GM18508 (cell line): Measurements from ENCODE around the gene ZNF30.
"Not testable (repeated sequence)": the region's sequence is repeated elsewhere in the genome, so short reads cannot be mapped to it uniquely, and the experiment has no call there.

Experiments used
- ATAC-seq: cut with Tn5 transposase; IDR thresholded peaks from one replicate; pipeline ENCODE4 v1.9.1; 2021; ENCODE audit warnings: moderate number of reproducible peaks; ENCODE audit not compliant: insufficient read depth, unreplicated experiment

Gene ZNF30

DNA sequence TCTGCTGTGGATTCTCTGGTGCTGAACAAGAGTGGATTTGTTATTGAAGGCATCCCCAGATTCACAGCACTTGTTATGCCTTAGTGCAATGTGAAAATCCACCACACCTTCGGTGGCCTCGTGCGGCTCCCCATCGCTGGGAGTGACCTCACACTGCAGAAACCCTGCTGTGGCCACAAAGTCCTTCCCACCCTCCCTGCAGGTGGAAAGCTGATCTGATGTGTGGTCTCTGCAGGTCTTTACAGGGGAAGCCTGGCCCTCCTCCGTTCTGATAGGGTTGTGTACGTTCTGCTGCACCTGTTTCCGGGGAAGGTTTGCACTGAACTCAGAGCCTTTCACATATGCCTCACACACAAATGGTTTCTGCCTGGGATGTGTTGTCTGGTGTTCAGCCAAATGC lies 32.3 kb downstream of the ZNF30 start:
- no peak for ATAC-seq

DNA sequence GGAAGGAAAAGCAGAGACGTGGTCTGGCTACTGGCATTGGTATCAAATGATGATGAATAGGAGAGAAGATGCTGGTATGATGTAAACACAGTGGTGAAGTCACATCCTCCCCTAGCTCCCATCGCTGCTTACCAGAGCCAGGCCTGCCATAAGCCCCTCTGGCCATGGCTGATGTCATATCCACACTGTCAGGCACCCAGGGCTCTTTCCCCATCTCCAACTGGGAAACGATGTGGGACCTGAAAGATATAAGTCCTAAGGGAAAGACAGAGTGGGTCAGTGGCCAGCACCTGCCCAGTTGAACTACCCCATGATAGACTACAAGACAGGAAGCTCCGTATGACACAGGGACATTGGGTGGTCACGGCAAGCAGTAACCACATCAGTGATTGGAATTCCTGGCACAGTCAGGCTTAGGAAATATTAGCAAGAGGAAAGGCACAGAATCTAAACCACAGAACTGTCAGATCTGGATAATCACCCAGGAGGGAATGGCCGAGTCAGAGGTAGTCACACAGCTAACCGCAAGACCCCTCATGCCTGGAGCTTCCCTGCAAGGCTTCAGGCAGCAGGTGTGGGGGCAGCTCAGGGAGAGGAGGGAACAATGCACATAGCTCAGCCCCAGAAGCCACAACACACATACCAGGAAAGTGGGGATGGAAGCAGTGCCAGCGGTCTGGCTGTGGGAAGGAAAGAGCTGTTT lies 33.6 kb downstream of the ZNF30 start:
- ATAC-seq: no peak

DNA sequence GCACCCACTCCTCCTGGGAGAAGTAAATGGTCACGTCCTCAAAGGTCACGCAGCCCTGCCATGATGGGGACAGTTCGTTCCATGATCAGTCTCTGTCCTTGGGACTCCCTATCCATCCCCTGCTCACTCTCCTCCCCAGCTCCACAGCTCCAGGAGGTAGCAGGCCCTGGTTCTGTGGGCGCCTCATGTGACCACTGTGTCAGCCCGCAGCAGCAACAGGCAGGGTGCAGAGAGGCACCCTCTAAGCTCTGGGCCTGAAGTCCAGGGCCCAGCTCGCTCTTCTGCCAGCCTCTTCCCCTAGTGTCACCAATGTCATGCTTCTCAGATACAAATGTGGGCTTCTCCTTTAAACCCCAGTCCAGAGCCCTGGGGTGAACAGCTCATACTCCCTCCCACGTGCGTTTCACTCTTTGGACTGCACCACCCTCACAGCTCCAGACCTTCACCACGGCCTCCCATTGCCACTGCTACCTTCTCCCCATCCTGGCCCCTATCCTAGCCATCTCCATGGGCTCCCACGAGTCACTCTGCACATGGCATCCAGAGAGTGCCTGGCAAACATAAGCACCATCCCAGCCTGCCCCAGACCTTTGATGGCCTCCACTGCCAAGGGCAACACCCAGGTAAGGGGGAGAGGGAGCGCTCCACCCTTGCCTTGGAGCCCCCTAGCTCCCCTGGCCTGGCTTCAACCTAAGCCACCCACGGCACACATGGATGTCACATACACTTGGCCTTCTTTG lies 34.4 kb downstream of the ZNF30 start:
- ATAC-seq: no peak

DNA sequence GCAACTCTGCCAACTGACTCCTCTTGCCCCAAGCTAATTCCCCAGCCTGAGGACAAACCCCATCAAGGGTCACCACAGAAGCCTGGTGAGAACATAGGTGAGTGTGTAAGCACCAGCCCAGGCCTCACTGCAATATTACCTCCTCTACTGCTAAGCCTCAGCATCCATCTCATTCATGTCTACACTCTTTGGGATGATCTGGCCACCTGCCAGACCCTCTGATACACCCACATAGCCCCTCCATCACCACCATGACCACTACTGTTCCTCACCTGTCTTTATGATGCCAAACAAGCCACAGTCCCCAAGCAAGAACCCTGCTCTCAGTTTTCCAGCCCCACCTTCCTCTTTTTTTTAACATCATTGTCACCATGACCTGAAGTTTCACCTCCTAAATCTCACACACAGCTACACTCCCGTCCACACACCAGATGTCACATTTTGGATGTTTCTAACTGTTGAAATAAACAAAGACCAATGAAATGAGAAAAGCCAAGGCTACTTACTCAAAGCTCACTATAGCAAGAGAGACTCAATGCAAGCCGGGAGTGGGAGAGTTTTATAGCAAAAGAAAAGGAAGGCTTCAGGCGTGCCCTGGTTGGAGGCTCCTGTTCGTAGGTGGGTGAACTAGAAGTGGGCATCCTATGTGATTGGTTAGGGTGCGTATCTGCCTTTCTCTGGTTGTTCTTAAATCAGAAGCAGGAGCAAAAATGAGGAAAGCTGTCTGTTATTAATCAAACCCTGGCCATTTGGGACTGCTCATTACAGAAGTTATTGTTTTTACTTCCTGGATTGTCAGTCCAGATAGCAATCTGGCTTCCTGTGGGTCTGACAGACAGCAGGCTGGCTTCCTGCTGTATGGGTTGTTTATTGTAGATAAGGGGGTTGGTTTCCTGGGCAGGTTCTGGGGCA lies 35.3 kb downstream of the ZNF30 start:
- ATAC-seq: no peak

DNA sequence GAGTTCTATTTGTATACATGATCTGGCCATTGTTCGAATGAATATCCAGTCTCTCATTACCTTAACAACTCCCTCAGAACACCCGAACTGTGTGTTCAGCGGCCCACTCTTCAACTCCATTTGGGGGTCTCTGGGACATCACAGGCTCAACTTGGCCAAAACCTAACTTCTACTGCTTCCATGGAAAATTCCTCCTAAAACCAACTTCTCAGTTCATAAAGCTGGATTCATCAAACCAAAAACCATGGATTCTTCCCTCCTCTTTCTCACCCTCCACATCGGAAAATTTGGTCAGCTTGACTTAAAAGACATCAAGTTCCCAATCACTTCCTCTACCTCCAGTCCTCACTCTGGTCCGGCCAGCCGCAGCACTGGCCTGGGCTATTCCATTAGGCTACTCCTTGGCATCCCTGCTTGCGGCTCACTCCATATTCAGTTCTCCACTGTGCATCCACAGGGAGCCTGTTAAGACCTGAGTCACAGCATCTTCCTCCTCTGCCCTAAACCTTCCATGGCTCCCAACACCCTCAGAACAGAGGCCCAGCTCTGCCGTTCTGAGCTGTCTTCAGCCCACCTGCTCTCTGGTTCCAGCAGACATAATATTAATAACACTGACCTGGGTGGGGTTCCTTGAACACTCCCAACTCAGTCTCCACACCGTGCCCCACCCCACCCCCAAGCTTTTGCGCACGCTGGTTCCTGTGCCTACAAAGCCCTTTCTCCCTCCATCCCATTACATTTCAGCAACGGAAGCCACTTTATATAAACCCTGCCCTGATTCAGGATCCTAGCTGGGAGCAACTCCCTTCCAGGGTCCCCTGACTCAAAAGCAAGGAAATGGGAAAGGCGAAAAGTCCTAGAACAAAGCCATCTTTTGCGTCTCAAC lies 36.2 kb downstream of the ZNF30 start:
- no peak for ATAC-seq

DNA sequence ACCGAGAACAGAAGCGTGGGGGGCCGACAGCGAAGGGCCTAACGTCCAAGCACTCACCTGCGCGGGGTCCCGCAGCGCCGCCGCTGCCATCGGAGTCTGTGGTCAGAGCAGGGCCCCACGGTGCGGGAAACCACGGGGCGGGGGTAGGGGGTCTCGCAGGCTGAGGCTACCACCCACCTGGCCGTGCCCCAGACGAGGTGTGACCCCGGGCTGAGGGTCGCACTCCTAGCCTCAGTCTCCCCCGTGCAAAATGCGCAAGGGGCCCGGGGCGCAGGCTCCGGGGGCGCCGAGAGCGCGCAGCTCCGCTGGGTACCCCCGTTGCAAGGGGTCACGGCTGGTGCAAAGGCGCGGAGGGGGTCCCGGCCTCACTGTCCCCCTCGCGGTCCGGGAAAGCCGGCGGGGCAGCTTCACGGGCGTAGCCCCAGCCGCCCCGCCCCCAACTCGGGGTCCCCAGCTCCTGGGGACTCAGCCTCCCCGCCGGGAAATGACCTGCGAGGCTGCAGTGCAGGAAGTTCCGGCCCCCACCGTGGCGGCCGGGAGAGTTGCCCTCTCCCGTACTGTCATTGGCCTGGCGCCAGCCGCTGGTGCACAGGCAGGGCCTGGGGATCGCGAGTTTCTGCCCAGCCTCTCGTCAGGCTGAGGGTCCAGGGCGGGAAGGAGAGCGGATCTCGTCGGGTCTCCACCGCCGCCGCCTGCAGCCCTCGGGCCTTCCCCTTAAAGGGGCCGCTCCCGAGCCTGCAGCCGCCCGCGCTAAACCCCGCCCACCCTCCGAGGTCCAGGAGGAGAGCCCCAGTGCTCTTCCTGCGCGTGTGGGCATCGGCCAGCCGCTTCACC lies 37.1 kb downstream of the ZNF30 start, which contains the start of gene ZNF792:
Gene ZNF792 (minus strand): TSS at position 657 of the 834 bp plus-strand sequence. CDS start 567 bp downstream, at position 90.
- ATAC-seq: no peak

DNA sequence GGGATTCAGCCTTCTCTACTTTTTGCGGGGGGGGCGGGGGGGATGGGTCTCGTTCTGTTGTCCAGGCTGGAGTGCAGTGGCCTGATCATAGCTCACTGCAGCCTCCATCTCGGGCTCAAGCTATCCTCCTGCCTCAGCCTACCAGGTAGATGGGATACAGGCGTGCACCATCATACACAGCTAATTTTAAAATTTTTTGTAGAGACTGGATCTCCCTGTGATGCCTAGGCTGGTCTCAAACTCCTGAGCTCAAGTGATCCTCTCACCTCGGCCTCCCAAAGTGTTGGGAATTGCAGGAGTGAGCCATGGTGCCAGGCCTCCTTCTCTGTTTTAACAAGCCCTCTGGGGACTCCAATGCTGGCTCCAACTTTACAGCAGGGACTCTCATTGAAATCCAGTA lies 37.9 kb downstream of the ZNF30 start:
- no peak for ATAC-seq

DNA sequence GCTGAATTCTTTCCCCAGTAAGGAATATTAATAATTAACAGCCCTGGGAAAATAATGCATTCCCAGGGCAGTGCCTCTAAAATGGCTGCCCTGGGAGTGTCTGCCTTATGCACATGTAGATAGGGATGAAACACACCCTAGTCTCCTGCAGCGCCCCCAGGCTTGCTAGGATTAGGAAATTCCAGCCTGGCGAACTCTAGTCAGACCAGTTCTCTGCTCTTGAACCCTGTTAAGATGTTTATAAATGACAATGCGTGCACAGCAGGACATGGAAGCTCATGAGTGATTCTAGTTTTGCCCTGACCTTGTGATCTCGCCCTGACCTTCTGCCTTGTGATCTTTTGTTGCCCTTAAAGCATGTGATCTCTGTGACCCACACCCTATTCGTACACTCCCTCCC lies 38.8 kb downstream of the ZNF30 start:
- not testable (repeated sequence) for ATAC-seq

DNA sequence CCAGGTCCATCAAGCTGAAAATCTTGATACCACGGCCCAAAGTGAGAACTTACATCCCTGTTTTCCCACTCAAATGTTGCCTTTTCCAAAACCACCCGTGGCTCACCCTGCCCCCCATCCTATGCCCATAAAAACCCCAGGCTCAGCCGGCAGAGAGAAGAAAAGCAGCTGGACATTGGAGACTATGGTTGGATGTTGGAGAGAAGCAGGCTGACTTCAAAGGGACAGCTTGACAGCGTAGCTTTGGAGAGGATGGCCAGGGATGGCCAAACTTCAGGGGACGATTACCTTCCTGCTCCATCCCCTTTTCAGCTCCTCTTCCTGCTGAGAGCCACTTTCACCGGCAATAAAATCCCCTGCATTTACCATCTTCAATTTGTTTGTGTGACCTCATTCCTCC lies 40.8 kb downstream of the ZNF30 start:
- ATAC-seq: no peak

DNA sequence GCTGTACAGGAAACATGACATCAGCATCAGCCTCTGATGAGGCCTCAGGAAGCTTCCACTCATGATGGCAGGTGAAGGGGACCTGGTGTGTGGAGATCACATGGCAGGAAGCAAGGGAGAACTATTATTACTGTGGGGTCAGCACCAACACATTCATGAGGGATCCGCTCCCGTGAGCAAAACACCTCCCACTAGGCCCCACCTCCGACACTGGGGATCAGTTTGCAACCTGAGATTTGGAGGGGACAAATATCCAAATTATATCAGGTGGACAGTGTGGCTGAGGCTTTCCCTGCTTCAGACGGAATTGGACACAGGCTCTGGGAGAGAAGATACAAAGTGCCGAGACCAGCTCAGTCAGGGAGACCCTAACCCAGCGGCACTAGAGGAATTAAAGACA lies 43.0 kb downstream of the ZNF30 start:
- ATAC-seq: no peak

DNA sequence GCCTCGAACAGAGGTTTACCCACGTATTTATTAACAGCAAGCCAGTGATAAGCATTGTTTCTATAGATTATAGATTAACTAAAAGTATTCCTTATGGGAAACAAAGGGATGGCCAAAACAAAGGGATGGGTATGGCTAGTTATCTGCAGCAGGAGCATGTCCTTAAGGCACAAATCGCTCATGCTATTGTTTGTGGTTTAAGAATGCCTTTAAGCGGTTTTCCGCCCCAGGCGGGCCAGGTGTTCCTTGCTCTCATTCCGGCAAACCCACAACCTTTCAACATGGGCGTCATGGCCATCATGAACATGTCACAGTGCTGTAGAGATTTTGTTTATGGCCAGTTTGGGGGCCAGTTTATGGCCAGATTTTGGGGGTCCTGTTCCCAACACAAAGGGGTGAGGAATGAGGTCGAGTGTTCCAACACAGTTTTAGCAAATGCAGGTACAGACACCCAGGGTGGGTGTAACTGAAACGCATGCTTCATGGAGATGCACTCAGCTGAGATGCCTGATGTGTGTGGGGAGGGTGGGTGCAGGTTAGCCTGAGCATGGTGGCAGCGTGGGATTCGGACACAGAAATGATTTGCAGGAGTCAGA lies 43.6 kb downstream of the ZNF30 start:
- not testable (repeated sequence) for ATAC-seq

DNA sequence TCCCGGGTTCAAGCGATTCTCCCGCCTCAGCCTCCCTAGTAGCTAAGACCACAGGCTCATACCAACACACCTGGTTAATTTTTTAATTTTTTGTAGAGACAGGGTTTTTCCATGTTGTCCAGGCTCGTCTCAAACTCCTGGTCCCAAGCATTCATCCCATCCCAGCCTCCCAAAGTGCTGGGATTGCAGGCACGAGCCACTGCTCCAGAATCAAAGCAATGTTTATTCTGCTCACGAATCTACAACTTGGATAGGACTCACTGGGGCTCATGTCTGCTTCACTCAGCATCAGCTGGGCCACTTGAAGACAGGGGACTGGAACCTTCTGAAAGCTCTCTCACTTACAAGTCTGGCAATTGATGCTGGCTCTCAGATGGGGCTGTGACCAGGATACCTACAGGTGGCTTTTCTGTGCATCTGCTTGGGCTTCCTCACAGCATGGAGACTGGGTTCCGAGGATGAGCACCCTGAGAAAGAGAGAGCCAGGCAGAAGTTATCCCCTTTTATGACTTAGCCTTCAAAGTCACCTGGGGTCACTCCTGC lies 45.5 kb downstream of the ZNF30 start:
- no peak for ATAC-seq

DNA sequence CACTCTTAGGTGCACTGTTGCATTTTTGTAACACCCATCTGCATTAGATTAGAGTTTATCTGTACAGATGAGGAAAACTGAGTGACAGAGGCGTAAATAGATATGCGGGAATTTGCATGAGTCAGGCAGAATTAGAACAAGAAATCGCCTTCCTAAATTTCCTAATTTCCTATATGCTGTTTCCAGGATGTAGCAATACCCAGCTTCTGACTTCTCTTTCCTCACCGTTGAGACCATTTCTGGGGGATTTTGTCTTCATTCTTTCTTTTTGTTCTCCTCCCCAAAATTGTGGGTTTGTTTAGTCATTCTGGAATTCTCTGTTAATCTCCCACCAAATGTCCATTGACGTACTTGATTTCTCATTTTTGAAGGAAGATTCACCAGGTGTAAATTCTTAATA lies 47.9 kb downstream of the ZNF30 start:
- no peak for ATAC-seq

DNA sequence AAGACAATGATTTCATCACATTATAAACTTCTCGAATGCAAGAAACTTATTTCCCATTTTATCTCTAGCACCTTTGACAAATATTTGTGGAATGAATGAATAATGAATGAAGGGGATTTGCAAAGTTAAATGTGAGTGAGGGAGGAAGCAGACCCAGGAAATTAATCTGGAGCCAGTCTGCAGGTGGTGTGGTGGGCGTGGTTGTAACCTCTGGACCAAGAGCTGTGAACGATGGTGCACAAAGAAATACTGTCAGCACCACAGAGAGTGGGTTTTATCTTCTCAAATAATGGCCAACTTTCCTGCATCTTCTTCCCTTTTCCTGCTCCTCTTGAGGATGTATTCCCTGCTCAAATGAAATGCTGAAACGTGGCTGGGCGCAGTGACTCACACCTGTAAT lies 48.4 kb downstream of the ZNF30 start:
- ATAC-seq: no peak

DNA sequence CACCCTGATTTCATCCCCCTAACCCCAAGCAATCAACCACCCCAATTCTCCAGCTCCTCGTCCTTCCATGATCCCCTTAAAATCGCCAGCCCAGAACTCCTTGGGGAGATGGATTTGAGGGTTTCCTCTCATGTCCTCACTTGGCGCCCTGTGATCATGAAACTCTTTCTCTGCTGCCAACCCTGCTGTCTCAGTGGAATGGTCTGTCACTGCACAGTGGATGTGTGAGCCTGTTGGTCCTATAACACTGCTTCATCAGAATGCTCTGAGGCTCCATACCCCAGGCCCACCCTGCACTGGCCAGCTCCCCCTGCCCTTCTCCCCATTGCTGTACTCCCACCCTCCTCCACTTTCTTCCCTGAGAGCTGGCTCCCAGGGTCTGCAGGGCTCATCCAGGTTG lies 49.9 kb downstream of the ZNF30 start:
- no peak for ATAC-seq

DNA sequence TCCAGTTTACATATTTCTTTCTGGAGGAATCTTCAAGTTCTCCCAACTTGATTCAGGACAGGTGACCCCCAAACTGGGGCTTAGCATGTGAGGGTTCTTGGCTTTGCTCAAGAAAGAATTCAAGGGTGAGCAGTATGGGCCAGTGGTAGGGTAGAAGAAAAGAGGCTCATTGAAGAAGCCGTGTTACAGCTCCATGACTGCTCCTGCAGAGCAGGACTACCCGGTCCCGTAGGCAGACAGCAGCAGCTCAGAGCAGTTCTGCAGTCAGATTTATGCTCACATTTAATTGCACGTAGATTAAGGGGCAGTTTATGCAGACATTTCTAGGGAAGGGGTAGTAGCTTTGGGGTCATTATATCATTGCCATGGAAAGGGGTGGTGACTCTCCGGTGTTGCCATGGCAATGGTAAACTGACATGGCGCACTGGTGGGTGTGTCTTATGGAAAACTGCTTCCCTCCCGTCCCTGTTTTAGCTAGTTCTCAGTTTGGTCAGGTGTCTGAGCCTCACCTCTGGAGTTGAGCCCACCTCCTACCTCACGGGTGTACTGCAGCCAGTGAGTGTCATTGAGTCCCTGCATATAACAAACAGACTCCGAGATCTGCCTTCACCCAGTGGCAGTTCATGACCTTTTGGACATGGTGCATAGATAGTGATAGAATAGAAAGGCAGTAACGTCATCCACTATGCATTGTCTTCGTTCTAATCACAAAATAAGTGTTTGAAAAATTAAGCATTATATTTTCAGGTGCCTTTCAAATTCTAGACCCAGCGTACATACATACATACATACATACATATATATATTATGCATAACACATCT lies 53.3 kb downstream of the ZNF30 start:
- ATAC-seq: no peak

DNA sequence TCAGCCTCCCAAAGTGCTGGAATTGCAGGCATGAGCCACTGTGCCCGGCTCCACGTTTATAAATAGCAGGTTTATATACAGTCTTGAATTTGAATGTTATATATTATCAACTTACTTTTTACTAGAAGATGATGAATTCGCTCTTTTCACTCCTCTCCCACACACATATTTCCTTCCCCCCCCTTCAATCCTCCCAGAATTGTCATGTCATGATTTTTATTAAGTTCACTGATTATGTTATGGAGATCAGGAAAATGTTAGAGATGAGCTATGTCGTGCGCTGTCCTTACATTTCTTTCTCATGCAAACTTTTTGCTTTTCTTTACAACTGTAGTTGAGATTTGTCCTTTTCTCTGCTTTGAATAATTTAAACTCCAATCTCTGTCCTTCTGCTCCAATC lies 55.6 kb downstream of the ZNF30 start:
- no peak for ATAC-seq

DNA sequence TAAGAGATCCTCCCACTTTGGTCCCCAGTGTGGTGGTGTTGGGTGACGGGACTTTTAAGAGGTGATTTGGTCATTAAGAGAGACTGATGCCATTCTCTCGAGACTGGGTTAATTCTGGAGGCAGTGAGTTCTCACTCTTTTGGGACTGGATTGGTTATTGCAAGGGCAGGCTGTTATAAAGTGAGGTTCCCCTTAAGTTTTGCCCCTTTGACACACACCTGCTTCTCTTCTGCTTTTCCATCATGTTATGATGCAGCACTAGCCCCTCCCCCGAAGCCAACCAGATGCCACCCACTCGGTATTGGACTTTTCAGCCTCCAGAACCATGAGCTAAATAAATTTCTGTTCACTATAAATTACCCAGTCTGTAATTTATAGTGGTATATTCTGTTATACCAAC lies 57.1 kb downstream of the ZNF30 start:
- ATAC-seq: no peak
